ENCODE results near the gene RPGRIP1L.
"Not testable (repeated sequence)": the region's sequence is repeated elsewhere in the genome, so short reads cannot be mapped to it uniquely, and the experiment has no call there.

RPGRIP1L gene

DNA sequence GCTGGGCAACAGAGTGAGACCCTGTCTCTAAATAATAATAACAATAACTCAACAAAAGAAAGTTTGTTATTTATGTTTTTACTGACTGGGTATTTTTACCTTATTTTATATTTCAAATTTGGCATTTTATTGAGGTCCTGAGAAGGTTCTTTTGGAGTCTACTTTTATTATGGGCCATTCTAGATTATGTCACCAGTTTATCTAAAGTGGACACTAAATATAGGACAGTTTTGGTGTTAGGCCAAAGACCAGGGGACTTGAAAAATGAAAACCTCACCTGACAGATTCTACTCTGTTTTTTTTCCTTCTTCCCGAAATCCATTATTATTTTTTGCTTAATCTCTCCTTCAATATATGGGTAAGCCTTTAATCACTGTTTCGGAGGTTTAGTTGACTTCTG, 8.4 kb upstream of the RPGRIP1L start:
- DNase-seq (ENCODE audit: low spot score): no peak

DNA sequence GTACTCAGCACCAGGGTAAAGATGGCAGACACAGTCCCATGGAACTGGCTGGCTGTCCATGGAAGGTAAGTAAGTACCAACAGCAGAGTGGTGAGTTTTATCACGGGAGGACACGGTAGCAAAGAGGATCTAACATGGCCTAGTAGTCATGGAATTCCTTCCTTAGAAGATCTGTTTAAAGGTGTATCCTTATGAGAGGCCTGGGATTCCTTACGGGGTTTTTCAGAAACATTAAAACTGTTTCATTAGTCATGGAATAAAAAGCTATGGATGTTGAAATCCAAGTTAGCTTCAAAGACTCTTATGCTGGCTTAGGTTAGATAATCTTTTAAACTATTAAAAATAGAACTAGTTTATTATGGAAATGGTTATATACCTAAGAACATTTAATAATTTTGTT, 7.7 kb upstream of the RPGRIP1L start:
- DNase-seq (ENCODE audit: low spot score): no peak

DNA sequence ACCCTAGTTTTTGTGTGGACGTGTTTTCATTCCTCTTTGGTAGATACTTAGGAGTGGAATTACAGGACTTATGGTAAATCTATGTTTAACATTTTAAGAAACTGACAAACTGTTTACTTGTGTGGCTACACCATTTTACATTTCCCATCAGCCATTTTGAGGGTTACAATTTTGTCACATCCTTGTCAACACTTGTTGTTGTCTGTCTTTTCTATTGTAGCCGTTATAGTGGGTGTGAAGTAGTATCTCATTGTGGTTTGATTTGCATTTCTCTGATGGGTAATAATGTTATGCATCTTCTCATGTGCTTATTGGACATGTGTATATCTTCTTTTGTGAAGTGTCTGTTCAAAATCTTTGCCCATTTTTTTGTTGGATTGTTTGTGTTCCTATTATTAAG, 4.8 kb upstream of the RPGRIP1L start:
- DNase-seq (ENCODE audit: low spot score): no peak

DNA sequence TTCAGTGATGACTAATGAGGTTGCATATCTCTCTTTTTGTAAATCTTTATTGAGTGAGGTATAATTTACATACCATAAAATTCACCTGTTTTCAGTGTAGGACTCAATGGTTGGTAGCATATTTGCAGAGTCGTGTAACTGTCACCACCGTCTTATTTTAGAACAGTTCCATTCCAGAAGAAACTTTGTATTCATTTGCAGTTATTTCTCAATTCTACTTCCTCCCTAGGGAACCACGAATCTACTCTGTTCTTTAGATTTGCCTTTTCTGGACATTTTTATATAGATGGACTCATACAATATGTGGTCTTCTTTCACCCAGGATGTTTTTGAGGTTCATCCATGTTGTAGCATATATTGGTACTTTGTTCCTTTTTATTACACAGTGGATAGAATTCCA, 4.0 kb upstream of the RPGRIP1L start:
- no peak for DNase-seq (ENCODE audit: low spot score)

DNA sequence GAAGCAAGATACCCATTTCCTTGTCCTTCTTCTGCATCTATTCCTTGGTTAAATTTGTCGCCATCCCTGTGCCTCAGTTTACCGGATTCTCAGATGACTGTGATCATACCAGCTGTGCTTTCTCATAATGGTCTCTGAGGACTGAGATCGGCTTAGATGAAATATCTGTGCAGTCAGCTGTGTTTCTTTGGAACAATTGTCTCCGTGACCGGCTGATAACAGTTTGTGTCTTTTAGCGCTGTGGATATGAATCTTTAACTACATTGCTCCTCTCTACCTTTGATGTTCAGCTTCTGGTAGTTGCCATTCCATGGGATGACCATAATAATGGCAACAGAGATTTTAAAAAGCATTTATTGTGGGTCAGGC, 770 bp upstream of the RPGRIP1L start:
- no peak for DNase-seq (ENCODE audit: low spot score)

DNA sequence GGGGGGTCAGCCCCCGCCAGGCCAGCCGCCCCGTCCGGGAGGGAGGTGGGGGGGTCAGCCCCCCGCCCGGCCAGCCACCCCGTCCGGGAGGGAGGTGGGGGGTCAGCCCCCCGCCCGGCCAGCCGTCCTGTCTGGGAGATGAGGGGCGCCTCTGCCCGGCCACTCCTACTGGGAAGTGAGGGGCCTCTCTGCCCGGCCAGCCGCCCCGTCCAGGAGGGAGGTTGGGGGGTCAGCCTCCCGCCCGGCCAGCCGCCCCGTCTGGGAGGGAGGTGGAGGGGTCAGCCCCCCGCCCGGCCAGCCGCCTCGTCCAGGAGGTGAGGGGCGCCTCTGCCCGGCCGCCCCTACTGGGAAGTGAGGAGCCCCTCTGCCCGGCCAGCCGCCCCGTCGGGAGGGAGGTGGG, 5.4 kb downstream of the RPGRIP1L start:
- not testable (repeated sequence) for DNase-seq (ENCODE audit: low spot score)

DNA sequence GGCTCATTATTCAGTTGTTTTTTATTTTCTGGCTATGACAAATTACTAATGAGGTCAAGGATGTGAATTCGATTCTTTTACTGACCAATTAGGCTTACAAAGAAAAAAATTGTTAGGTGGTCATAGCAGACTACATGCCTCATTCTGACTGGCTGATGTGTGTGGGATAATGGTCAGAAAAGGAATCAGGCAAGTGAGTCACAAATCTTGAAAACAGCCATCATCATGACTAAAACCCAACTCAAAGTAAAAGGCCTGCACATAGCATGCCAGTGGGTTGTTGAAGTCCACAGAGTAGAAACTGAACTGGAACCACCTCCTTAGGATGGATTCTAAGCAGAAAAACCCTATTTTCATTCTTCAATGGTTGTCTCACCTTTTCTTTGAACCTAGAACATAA, 8.6 kb downstream of the RPGRIP1L start:
- DNase-seq (ENCODE audit: low spot score): no peak

DNA sequence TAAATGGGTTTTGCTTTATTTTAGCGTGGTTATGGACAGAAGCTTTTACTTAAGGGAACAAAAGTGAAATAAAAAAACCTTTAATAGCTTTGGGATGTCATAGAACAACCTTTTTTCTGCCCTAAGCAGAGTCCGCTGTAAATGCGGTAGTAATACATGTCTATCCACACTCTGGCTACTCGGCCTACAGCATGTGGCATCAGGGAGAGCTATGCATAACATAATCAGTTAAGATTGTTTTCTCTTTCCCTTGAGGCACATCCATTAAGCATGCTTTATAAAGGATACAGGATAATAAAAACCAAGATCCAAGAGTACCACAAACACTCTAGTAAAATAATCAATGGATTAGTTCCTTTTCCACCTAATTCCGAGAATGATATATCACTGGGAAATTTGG, 10.3 kb downstream of the RPGRIP1L start:
- DNase-seq (ENCODE audit: low spot score): no peak

DNA sequence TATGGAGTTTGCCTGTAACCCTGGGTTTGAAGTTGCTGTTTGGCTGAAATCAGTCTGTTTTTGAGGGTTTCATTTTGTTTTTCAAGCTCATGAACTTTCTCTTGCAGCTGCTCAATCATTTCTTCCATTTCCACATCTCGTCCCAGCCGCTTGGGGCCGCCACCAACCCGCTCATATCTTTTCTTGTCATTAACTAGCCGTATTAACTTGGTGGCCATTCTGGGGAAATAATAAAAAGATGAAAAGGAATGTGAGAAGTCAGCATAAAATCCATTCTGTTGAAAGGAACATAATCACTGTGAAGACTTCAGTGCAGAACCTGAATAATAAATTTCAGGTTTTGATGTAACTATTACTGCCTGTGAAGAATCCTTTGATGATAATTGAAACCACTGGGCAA, 11.5 kb downstream of the RPGRIP1L start:
- DNase-seq (ENCODE audit: low spot score): no peak

DNA sequence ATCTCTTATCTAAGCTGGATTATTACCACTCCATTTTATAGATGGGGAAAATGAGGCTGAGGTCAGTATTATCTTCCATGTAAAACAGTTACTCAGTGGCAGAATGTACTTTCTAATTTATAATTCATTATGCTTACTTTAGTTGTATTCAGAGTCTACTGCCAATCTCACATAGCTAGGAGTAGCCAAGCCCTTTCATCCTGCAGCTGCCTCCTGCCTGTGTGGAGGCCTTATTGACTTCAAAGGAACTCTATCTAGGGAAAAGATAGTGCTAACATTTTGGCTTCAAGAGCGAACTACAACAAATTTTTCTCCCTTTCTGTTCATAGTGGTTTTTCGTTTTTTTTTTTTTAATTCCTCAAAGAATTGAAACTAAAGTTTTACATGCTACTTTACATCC, 12.9 kb downstream of the RPGRIP1L start:
- DNase-seq (ENCODE audit: low spot score): no peak

DNA sequence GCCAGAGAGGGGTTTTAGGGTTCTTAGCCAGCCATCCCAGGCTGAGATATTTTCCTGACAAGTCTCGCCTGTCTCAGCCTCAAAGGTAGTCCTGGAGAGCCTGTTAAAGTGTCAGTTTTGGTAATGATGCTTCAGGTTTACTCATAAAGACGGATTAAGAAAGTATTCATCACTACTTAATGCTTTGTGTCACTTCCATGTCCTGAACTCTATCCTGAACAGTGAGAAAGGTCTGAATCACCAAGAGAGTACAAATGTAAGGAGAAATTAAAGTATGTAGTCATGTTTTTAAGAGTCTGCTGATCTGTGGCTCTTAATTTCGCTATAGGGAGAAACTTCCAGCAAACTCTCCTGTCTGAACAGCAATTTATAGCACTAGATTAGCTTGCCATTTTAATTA, 14.0 kb downstream of the RPGRIP1L start:
- no peak for DNase-seq (ENCODE audit: low spot score)

DNA sequence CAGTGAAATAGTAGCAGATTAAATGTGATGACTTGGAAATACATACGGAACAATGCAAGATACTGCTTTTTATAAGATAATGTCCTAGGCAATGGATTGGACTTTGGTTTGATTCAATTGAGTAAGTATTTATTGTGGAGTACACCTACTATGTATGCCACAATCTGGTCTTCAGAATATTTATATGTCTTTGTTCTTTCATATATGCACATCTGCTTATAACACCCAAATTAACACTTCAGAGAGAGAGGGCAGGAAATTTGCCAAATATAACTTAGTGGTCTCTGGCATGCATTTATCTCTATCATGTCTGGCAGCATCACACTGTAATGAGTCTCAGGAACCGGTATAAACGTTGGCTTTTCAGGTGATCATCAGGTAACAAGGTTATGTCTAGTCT, 16.9 kb downstream of the RPGRIP1L start:
- DNase-seq (ENCODE audit: low spot score): no peak

DNA sequence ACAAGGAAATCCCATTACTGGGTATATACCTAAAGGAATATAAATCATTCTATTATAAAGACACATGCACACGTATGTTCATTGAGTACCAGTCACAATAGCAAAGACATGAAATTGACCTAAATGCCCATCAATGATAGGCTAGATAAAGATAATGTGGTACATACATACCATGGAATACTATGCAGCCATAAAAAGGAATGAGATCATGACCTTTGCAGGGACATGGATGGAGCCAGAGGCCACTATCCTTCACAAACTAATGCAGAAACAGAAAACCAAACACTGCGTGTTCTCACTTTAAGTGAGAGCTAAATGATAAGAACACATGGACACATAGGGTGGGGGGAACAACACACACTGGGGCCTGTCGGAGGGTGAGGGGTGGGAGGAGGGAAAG, 18.3 kb downstream of the RPGRIP1L start:
- not testable (repeated sequence) for DNase-seq (ENCODE audit: low spot score)

DNA sequence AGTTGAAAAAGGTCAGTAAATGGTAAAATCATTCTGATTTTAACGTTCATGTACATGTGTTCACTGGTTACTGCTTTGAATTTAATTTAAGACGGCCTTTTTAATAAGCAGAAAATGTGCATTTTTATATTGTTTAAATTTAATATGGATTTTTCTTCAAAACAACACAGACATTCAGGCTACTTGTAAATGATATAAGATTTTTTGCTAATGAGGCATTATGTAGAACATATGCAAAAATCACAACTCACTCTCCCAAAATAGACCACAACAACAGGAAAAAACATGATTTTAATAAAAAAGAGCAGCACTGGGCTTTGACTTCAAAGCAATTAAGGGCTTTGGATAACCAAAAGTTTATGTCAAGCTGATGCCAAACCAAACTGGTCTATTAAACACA, 22.3 kb downstream of the RPGRIP1L start:
- DNase-seq (ENCODE audit: low spot score): no peak

DNA sequence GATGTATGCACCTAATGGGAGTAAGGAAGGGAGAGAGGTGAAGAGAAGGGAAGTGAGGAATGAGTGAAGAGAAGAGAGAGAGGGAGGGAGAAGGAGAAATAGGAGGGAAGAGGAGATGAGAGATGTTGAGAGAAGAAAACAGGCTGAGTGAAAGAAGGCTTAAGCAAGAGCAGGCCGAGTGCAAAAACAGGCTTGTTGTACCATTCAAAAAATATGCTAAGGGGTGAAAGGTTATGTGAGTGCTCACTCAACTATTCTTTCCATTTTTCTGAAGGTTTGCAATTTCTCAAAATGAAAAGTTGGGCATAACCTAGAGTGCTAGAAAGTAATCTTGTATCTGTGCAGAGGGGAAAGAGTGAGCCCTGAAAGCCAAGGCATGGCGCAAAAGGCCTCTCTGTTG, 22.9 kb downstream of the RPGRIP1L start:
- DNase-seq (ENCODE audit: low spot score): no peak

DNA sequence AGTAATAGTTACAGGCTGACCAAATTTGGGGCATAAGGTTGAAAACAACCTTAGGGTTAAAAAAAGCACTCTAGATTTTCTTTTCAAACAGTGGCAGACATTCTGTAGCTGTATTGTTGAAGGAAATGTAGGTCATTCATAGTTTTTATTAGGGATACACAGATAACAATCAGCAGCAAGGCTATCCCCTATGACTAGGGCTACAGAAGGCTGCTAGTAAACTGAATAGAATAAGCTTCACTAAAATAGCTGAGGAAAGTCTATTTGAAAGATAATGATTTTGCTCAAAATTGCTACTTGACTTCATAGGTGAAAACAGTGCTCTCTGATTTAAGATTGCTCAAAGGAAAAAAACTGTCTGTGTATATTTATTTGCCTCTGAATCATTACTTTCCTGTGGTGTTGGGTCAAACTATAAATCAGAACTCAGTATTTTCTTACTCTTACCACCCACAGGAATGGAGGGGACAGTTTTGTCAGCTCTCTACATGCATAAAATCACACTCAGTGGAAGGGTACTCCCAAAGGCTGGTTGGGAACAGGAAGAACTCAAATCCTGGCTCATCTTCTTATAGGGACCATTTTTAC, 24.8 kb downstream of the RPGRIP1L start:
- no peak for DNase-seq (ENCODE audit: low spot score)

DNA sequence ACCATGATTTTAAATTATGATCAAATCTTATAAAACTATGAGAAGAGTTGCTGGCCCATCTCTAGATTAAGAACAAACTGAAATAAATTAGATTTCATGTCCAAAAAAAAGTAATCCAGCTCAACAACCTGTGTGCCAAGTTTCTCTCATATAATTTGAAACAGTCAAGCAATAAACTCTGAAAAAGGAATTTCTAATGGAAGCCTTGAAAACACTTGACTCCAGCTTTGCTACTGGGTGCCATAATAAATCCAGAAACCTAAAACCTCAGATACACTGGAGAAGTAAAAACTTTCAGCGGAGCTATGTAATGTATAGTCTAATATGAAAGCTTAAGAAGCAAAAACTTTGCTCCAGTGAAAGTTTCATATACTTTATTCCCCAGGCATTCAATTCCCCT, 25.5 kb downstream of the RPGRIP1L start:
- DNase-seq (ENCODE audit: low spot score): no peak

DNA sequence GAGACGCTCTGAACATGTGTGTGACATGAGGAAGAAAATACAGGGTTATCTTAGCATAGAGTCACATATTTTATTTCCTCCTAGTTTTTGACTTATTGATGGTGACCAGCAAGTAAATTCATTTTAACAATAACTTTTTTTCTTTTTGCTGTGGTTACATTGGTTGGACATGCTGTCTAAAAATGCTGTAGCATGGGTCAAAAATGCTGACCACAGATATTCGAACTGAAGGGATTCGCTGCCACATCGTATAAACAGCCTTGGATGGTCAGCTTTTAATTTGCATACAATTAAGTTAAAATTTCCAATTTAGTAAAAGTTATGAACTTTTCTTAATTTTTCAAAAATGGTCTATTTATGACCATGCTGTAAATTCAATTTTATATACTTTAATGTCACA, 30.5 kb downstream of the RPGRIP1L start:
- DNase-seq (ENCODE audit: low spot score): no peak

DNA sequence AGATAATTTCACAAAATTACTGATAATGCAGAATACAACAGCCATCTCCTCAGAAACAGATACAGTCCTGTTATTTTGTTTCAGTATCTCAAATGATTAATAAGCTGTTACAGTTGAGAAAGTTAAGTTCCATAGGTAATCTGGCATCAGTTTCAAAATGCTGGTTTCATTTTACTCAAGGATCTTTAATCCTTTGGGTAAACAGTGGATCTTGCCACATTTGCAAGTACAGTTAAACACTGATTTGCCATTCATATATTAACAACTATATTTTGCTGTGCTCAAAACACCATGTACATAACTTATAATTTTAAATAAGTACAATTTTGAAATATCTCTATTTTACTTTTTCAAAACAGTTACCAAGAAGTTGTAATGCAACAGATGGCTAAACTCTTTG, 31.2 kb downstream of the RPGRIP1L start:
- DNase-seq (ENCODE audit: low spot score): no peak

DNA sequence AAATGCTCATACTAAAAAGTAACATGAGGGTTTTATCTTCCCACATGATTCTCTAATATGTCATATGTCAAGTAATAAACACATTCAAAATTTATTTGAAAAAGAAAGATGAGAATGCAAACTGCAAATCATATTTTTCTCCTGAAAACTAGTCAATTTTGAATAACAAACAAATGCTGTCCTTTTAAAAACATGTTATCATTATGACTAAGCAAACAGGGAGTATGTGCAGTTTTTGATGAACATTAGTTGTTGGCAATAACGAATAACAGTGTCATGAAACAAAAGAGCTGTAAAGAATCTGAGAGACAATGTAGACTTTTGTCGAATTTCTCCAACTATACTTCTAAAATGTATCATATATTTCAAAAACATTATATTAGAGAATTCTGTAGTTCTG, 34.8 kb downstream of the RPGRIP1L start:
- no peak for DNase-seq (ENCODE audit: low spot score)

DNA sequence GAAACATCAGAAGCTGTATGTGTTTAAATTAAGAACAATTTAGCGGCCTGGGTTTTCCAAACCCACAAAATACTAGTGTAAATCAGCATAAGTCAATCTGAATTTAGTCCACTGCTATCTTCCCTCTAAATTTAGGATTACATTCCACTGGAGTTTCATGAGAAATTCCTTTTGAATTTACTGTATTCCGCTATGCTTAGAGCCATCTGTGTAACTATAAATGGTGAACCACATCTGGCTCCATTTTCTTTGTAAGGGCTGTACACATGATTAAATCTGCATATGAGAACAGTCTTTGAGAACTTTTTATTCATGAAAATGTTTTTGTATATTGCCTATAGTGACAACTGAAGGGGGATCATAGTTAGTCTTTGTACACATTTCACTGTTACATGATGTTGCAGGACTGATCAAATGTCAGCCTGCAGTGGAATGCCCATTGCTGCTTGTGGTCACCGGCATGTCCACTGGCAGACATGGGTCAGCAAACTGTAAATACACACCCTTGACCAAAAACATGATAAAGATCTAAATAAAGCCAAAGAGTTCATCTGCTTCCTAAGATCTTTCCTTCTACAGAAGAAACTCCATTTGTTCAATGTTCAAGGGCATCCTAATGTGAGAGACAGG, 36.8 kb downstream of the RPGRIP1L start:
- no peak for DNase-seq (ENCODE audit: low spot score)

DNA sequence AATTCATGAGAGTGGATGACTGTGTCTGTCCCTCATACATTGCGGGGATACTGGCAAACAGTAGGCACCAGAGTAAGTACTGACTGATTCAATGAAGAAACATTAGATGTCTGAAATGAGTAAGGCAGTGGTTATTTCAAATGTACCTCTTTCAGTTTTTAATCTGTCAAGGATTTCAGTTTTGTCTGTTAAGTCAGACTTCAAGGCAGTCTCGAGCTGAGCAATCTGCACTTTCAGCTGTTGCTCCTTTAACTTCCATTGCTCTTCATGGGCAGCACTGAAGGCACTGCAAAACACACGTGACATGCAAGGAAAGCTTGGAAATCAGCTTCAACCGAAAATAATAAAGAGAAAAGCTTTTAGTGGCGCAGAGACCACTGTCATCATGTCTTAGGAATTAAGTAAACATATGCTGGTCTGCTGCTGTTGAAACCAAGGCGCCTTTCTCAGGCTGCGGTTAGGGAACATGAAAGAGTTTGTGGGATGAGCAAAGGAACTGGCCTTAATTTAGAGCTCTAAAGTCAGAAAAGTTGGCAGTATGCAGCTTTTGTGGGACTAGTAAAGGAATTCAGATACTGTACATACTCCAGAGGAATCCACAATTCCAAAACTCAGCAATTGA, 38.8 kb downstream of the RPGRIP1L start:
- no peak for DNase-seq (ENCODE audit: low spot score)

DNA sequence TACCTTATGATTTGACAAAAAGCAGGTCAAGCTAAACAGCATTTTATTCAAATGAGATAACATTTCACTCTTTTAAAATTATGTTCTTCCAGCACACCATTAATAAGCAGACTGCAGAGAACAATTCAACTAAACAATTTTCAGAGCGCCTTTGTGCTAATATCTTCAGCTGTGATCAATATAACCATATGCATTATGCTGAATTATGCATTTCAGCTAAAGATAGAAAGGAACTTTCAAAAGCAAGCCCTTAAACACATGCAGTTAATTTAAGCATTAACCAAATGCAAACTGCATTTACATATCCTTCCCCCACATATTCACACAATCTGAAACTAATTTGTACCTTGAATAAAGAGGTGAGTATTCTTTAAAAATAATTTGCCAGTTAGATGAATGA, 41.6 kb downstream of the RPGRIP1L start:
- no peak for DNase-seq (ENCODE audit: low spot score)

DNA sequence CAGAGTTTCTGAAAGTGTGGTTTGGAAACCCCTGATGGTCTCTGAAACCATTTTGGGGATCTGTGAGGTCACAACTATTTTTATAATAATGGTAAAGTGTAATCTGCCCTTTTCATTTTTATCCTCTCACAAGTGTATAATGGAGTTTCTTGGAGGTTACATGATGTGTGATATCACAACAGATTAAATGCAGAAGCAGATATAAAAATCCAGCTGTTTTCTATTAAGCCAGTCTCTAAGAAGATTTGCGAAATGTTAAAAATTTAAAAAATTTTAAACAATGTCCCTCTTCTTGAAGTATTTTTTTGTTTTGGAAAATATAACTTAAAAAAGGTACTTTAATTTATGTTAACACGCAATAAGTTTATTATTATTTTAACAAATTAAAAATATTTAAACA, 48.7 kb downstream of the RPGRIP1L start:
- no peak for DNase-seq (ENCODE audit: low spot score)

Data from CD4-positive, alpha-beta T cell treated with Interleukin-15 for 4 hours (primary cell).